ENCODE data around the gene OR2AG1.

DNA sequence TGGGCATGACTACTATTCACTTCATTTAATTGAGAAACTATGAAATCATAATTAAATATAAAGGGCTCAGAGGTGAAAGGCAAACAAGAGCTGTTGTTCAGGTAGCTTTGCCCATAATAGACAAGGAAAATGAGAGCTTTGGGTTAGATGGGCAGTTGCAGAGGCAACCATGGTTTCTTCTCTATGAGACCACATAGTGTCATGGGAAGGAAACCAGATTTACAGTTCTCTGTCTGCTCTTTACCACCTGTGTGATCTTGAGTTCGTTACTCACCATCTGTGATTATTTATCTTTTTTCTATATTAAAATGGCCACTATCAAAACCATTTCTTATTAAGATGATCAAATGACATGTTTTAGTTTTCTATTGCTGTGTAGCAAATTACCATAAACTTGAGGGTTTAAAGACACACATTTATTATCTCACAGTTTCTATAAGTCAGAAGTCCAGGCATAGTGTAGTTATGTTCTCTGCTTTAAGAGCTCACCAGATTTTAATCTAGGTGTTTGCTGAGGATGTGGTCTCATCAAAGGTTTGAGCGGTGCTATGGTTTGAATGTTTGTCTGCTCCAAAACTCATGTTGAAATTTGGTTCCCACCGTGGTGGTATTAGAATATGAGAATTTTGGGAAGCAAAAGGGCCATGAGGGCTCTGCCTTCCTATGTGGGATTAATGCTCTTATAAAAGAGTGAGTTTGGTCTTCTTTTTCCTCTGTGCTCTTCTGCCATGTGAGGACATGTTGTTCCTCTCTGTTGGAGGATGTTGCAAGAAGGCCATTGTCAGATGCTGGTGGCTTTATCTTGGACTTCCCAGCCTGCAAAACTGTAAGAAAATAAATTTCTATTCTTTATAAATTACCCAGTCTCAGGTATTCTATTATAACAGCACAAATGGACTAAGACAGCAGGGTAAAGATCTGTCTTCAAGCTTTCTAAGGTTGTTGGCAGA lies 49.2 kb upstream of the OR2AG1 start:
- TF ChIP-seq, protein P1, sequence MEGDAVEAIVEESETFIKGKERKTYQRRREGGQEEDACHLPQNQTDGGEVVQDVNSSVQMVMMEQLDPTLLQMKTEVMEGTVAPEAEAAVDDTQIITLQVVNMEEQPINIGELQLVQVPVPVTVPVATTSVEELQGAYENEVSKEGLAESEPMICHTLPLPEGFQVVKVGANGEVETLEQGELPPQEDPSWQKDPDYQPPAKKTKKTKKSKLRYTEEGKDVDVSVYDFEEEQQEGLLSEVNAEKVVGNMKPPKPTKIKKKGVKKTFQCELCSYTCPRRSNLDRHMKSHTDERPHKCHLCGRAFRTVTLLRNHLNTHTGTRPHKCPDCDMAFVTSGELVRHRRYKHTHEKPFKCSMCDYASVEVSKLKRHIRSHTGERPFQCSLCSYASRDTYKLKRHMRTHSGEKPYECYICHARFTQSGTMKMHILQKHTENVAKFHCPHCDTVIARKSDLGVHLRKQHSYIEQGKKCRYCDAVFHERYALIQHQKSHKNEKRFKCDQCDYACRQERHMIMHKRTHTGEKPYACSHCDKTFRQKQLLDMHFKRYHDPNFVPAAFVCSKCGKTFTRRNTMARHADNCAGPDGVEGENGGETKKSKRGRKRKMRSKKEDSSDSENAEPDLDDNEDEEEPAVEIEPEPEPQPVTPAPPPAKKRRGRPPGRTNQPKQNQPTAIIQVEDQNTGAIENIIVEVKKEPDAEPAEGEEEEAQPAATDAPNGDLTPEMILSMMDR (IDR thresholded peaks at IDR 0.05) = no peak
- TF ChIP-seq EP300 (IDR thresholded peaks at IDR 0.05; ENCODE audit: low read depth) (no peak), POLR2A (IDR thresholded peaks at IDR 0.05) (no peak)
